Endothelial cell of umbilical vein (primary cell): ENCODE measurements around the gene APOC3. TPM values are rescaled to one million over a fixed set of nuclear protein-coding genes. Genes with fewer than 3 reads are reported as not detected.

Experiments used
- BruUV-seq: library from RNA; stranded (reverse); fragments of 400-500 nt; replicated peaks from 2 replicates; lab custom pipeline; 2021; lab: Mats Ljungman, UMichigan
- CTCF ChIA-PET: fragments of 300-600, 350-600 bp; sonication (Branson Sonifier 250); formaldehyde crosslinking; loops from one replicate; lab custom pipeline; 2021; ENCODE audit warnings: antibody characterized with exemption, inconsistent platforms; lab: Charles Lee
- POLR2A ChIA-PET: fragments of 300-600, 350-600 bp; sonication (Branson Sonifier 250); formaldehyde crosslinking; loops from one replicate; lab custom pipeline; 2021; ENCODE audit warnings: antibody characterized with exemption, inconsistent platforms; lab: Charles Lee
- DNase-seq: peaks from one replicate; pipeline ENCODE4 v3.0.0-alpha.2; 2011; ENCODE audit warnings: low read depth, low spot score
- FAIRE-seq: peaks from 2 replicates; lab custom pipeline; 2011; peaks lifted over from hg19 to GRCh38; lab: Jason Lieb, UNC
- H2AFZ ChIP-seq: 2 replicates; pipeline ENCODE4 v1.6.0; 2012; ENCODE audit warnings: low read depth, low read length, control low read depth, inconsistent platforms
- H3K27ac ChIP-seq: 2 replicates; pipeline ENCODE4 v1.5.1; 2011; ENCODE audit warnings: low read depth, mild to moderate bottlenecking, control low read depth, low read length, moderate library complexity; ENCODE audit not compliant: insufficient read depth
- H3K27me3 ChIP-seq, 2 experiments: 2 replicates each; pipeline versions ENCODE4 v1.6.0 to v1.6.1; 2011; ENCODE audit warnings: low read length in 2 of 2, mixed read lengths in 1 of 2; ENCODE audit not compliant: control insufficient read depth in 2 of 2, insufficient read depth in 2 of 2
- H3K36me3 ChIP-seq, 2 experiments: 2 replicates in 1 of 2; 3 replicates in 1 of 2; pipeline ENCODE4 v1.5.1; 2011; ENCODE audit warnings: low read length in 2 of 2, mild to moderate bottlenecking in 1 of 2, moderate library complexity in 1 of 2; ENCODE audit not compliant: control insufficient read depth in 2 of 2, insufficient read depth in 2 of 2; ENCODE audit errors: extremely low read depth in 1 of 2
- H3K4me1 ChIP-seq: 3 replicates; pipeline ENCODE4 v1.5.1; 2011; ENCODE audit warnings: mild to moderate bottlenecking, low read length; ENCODE audit not compliant: control insufficient read depth, insufficient read depth; ENCODE audit errors: extremely low read depth
- H3K4me2 ChIP-seq: 2 replicates; pipeline ENCODE4 v1.6.1; 2011; ENCODE audit warnings: low read length, control low read depth, mixed read lengths; ENCODE audit not compliant: insufficient read depth
- H3K4me3 ChIP-seq, 3 experiments: fragments of 200-600 bp in 1 of 3; sonication (generic), shearing (Covaris generic) in 1 of 3; replicated peaks in 1 of 3; 2 replicates each; pipeline ENCODE4 v1.5.1; 2011 to 2016; ENCODE audit warnings: control low read depth in 3 of 3, low read length in 3 of 3, mild to moderate bottlenecking in 2 of 3, inconsistent platforms in 1 of 3, low read depth in 1 of 3, moderate library complexity in 1 of 3; ENCODE audit not compliant: insufficient read depth in 1 of 3
- H3K79me2 ChIP-seq: 2 replicates; pipeline ENCODE4 v1.6.0; 2012; ENCODE audit warnings: low read length, inconsistent platforms; ENCODE audit not compliant: control insufficient read depth, insufficient read depth
- H3K9ac ChIP-seq: replicated peaks from 2 replicates; pipeline ENCODE3; 2011; ENCODE audit warnings: low read length, control low read depth; ENCODE audit not compliant: insufficient read depth; ENCODE audit errors: extremely low read depth
- H3K9me1 ChIP-seq: replicated peaks from 3 replicates; pipeline ENCODE4 v1.6.0; 2011; ENCODE audit warnings: mild to moderate bottlenecking, low read length; ENCODE audit not compliant: control insufficient read depth, insufficient read depth; ENCODE audit errors: extremely low read depth
- H3K9me3 ChIP-seq: replicated peaks from 2 replicates; pipeline ENCODE4 v1.5.1; 2012; ENCODE audit warnings: low read length, inconsistent platforms; ENCODE audit not compliant: control insufficient read depth, insufficient read depth
- H4K20me1 ChIP-seq: replicated peaks from 2 replicates; pipeline ENCODE3; 2011; ENCODE audit warnings: mild to moderate bottlenecking, low read length; ENCODE audit not compliant: control insufficient read depth, insufficient read depth; ENCODE audit errors: extremely low read depth
- CTCF ChIP-seq, 2 donors: IDR thresholded peaks; 1 replicate in 1 of 2; 2 replicates in 1 of 2; pipeline ENCODE4 v1.5.1; 2011; ENCODE audit warnings: low read length in 2 of 2, mild to moderate bottlenecking in 2 of 2, moderate library complexity in 2 of 2, control low read depth in 1 of 2, inconsistent platforms in 1 of 2, low read depth in 1 of 2; ENCODE audit not compliant: insufficient read depth in 1 of 2; ENCODE audit errors: extremely low read depth in 1 of 2
- EZH2 ChIP-seq: IDR thresholded peaks from 2 replicates; pipeline ENCODE4 v1.6.1; 2012; ENCODE audit warnings: borderline replicate concordance, low read depth, mild to moderate bottlenecking, moderate library complexity, low read length, inconsistent platforms; ENCODE audit not compliant: severe bottlenecking
- FOS ChIP-seq: IDR thresholded peaks from 2 replicates; pipeline ENCODE4 v1.6.1; 2011; ENCODE audit warnings: mild to moderate bottlenecking, low read length, moderate library complexity, borderline replicate concordance; ENCODE audit not compliant: insufficient read depth
- GATA2 ChIP-seq: IDR thresholded peaks from 2 replicates; pipeline ENCODE4 v1.7.0; 2011; ENCODE audit warnings: low read depth, mild to moderate bottlenecking, moderate library complexity, mixed read lengths, low read length; ENCODE audit not compliant: insufficient read length, insufficient read depth
- JUN ChIP-seq: IDR thresholded peaks from 2 replicates; pipeline ENCODE4 v1.6.1; 2011; ENCODE audit warnings: borderline replicate concordance, low read depth; ENCODE audit not compliant: insufficient read length, insufficient read depth
- MYC ChIP-seq: IDR thresholded peaks from one replicate; pipeline ENCODE4 v1.6.1; 2011; ENCODE audit warnings: mild to moderate bottlenecking, low read depth, low read length
- POLR2A ChIP-seq: IDR thresholded peaks from 2 replicates; pipeline ENCODE4 v1.6.1; 2012; ENCODE audit warnings: low read depth, mild to moderate bottlenecking, control low read depth, low read length
- POLR2AphosphoS5 ChIP-seq: IDR thresholded peaks from 2 replicates; pipeline ENCODE4 v1.6.1; 2012; ENCODE audit warnings: low read depth, mild to moderate bottlenecking, control low read depth, low read length, moderate library complexity; ENCODE audit not compliant: insufficient read depth
- dilution Hi-C: fragments of 300-500 bp; cut with MboI; formaldehyde crosslinking; loops from one replicate; pipeline ENCODE4 v1.15.0; 2019; ENCODE audit warnings: low sequenced_read_pairs; ENCODE audit not compliant: extremely low pct_ligation_motif_present
- intact Hi-C: fragments of 100-400 bp; cut with micrococcal nuclease; formaldehyde crosslinking; loops from one replicate; pipeline ENCODE4 v1.10.0; 2022
- polyA plus RNA-seq, 4 experiments: library from polyadenylated mRNA; depleted of rRNA in 3 of 4; stranded (reverse) in 3 of 4; unstranded in 1 of 4; fragments of >200 nt; gene quantifications; 2 replicates each; pipeline versions ENCODE4 v1.2.1 to v1.2.3, GENCODE V29; 2011 to 2012; ENCODE audit warnings: missing spikeins in 1 of 4
- total RNA-seq: library from RNA; stranded (reverse); gene quantifications from 2 replicates; pipeline ENCODE4 v1.2.3, GENCODE V29; 2021
- TF ChIP-seq, protein P1 (sequence below): IDR thresholded peaks from 2 replicates; pipeline ENCODE4 v1.6.1; 2011; ENCODE audit not compliant: insufficient read depth, insufficient read length

APOC3 gene
- total and polyA plus RNA-seq, 2 donors (not counting 3 experiments of a cell fraction or from before 2014, with no cell fraction given), result not detected

GRCh38 chr11:116823031-116823843, 6.5 kb upstream of the APOC3 start, which contains the start of gene APOA4:
Gene APOA4 (minus strand): TSS chr11:116823304. CDS start chr11:116823191, 113 bp downstream.
- Histone ChIP-seq H3K79me2 (no peaks in the 10 kb centered on the region), H3K4me1 (no peaks in the 10 kb centered on the region), H3K9me3 (no peaks in the 10 kb centered on the region), H3K4me3 (no peak within 1 kb of the TSS), H4K20me1 (no peaks in the 10 kb centered on the region), H3K27me3 (no peaks in the 10 kb centered on the region), H3K4me2 (no peak within 1 kb of the TSS), H3K9ac (no peak within 1 kb of the TSS), H3K9me1 (no peaks in the 10 kb centered on the region), H2AFZ (no peak within 1 kb of the TSS), H3K27ac (no peak within 1 kb of the TSS), H3K36me3 (no peaks in the 10 kb centered on the region)
- TF ChIP-seq POLR2A, result no peak
- TF ChIP-seq, protein P1, sequence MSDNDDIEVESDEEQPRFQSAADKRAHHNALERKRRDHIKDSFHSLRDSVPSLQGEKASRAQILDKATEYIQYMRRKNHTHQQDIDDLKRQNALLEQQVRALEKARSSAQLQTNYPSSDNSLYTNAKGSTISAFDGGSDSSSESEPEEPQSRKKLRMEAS, result no peak
- no peak for TF ChIP-seq POLR2AphosphoS5
- TF ChIP-seq GATA2, result no peak
- TF ChIP-seq JUN, result no peak
- TF ChIP-seq EZH2, result no peak
- no peak for TF ChIP-seq MYC
- TF ChIP-seq FOS, result no peak
- TF ChIP-seq CTCF (IDR thresholded peaks at IDR 0.05; ENCODE audit: extremely low read depth in 1 of 2, insufficient read depth in 1 of 2, low read depth in 1 of 2, low read length in 2 of 2), result no peak
- dilution Hi-C loops, result no loop called here
- ChIA-PET POLR2A (no interaction called here), CTCF (interaction anchor here (3.6 to 3.7 kb wide), 2 partner anchors 13 to 32 kb away, joined by 22 to 30 read pairs; partner anchors contain the start of genes APOA1 and APOA5)
- DNase-seq (no peak), FAIRE-seq (no peak)
- no TSS peak for BruUV-seq
- intact Hi-C loops, result no loop called here
